ENCODE measurements around the gene NRP1.

Gene NRP1

GRCh38 chr10:33288127-33288526 is 46.3 kb downstream of the NRP1 start:
- DNase-seq, result no peak

- DNase-seq, result no peak
Observed at GRCh38 chr10:33287112-33287511, 47.4 kb downstream of the NRP1 start.

GRCh38 chr10:33286157-33286934 is 48.1 kb downstream of the NRP1 start:
- DNase-seq, result no peak

GRCh38 chr10:33284945-33285344 is 49.5 kb downstream of the NRP1 start:
- DNase-seq, result no peak

GRCh38 chr10:33279811-33280602 is 54.5 kb downstream of the NRP1 start:
- no peak for DNase-seq

- DNase-seq, result no peak
Observed at GRCh38 chr10:33279276-33279675, 55.2 kb downstream of the NRP1 start.

GRCh38 chr10:33278198-33278597 is 56.3 kb downstream of the NRP1 start:
- no peak for DNase-seq

GRCh38 chr10:33277135-33277536 is 57.3 kb downstream of the NRP1 start:
- DNase-seq, result no peak

GRCh38 chr10:33276282-33276923 is 58.1 kb downstream of the NRP1 start:
- no peak for DNase-seq

GRCh38 chr10:33274096-33274785 is 60.2 kb downstream of the NRP1 start:
- no peak for DNase-seq

- DNase-seq, result no peak
Observed at GRCh38 chr10:33273295-33274002, 61.0 kb downstream of the NRP1 start.

- no peak for DNase-seq
Observed at GRCh38 chr10:33272635-33273034, 61.8 kb downstream of the NRP1 start.

GRCh38 chr10:33271969-33272583 is 62.4 kb downstream of the NRP1 start:
- no peak for DNase-seq

- no peak for DNase-seq
Observed at GRCh38 chr10:33270971-33271370, 63.5 kb downstream of the NRP1 start.

GRCh38 chr10:33267708-33268107 is 66.8 kb downstream of the NRP1 start:
- no peak for DNase-seq

GRCh38 chr10:33265621-33266020 is 68.8 kb downstream of the NRP1 start:
- DNase-seq, result no peak

- no peak for DNase-seq
Observed at GRCh38 chr10:33263453-33263852, 71.0 kb downstream of the NRP1 start.

GRCh38 chr10:33262871-33263270 is 71.6 kb downstream of the NRP1 start:
- no peak for DNase-seq

- no peak for DNase-seq
Observed at GRCh38 chr10:33260403-33261149, 73.9 kb downstream of the NRP1 start.

GRCh38 chr10:33258967-33259366 is 75.5 kb downstream of the NRP1 start:
- no peak for DNase-seq

GRCh38 chr10:33257439-33258080 is 76.9 kb downstream of the NRP1 start:
- no peak for DNase-seq
